ENCODE data around the gene MAPK12. TPM values are rescaled to one million over a fixed set of nuclear protein-coding genes. Genes with fewer than 3 reads are reported as not detected.

MAPK12 gene
- total RNA-seq, 2 experiments from 2014 or later: 4.8 to 5.3 TPM

- H3K9me3 Mint-ChIP-seq (ENCODE audit: insufficient read depth): no peaks in the 10 kb centered on the region
- DNase-seq: peak; percentile 85
- peaks cover 7% of the 10 kb centered on the region for H3K36me3 Mint-ChIP-seq (ENCODE audit: low read depth)
- CTCF ChIA-PET: interaction anchor here (2.3 to 2.6 kb wide), 2 partner anchors 18 to 71 kb away, joined by 7 to 12 read pairs; no protein-coding TSS in a partner anchor
- POLR2A ChIA-PET: no interaction called here
- H3K27ac Mint-ChIP-seq: no peak overlapping the region
- peak overlapping the region; percentile 64 for H3K4me3 Mint-ChIP-seq
- peaks cover 28% of the 10 kb centered on the region for H3K4me1 Mint-ChIP-seq (ENCODE audit: low read depth)
- peaks cover 8% of the 10 kb centered on the region for H3K27me3 Mint-ChIP-seq (ENCODE audit: low read depth)
- ATAC-seq: peak; percentile 69
These were observed 9.3 kb upstream of the MAPK12 start for GRCh38 chr22:50270666-50271394.

- Mint-ChIP-seq H3K4me1 (ENCODE audit: low read depth) (peaks cover 23% of the 10 kb centered on the region), H3K36me3 (ENCODE audit: low read depth) (peaks cover 3% of the 10 kb centered on the region), H3K27ac (peak within 1 kb of the TSS; percentile 39), H3K4me3 (peak within 1 kb of the TSS; percentile 69), H3K27me3 (ENCODE audit: low read depth) (peaks cover 8% of the 10 kb centered on the region), H3K9me3 (ENCODE audit: insufficient read depth) (no peaks in the 10 kb centered on the region)
- CTCF ChIA-PET: no interaction called here
- DNase-seq (peak; percentile 78), ATAC-seq (peak; percentile 57)
- POLR2A ChIA-PET: no interaction called here
These were observed 8.6 kb upstream of the MAPK12 start, which contains the start of gene MAPK11 for GRCh38 chr22:50269970-50270665. Gene MAPK11, minus strand, starts transcription at chr22:50270380. Its CDS starts 88 bp downstream, at chr22:50270292.

GRCh38 chr22:50269573-50269969 is 8.1 kb upstream of the MAPK12 start:
- peaks cover 23% of the 10 kb centered on the region for H3K4me1 Mint-ChIP-seq (ENCODE audit: low read depth)
- peak overlapping the region; percentile 39 for H3K27ac Mint-ChIP-seq
- no peaks in the 10 kb centered on the region for H3K36me3 Mint-ChIP-seq (ENCODE audit: low read depth)
- CTCF ChIA-PET: interaction anchor here (0.8 to 1.6 kb wide), 2 partner anchors 18 to 59 kb away, joined by 3 to 4 read pairs; partner anchors contain the start of gene HDAC10
- ATAC-seq: no peak
- H3K27me3 Mint-ChIP-seq (ENCODE audit: low read depth): peaks cover 8% of the 10 kb centered on the region
- POLR2A ChIA-PET: no interaction called here
- DNase-seq: no peak
- H3K4me3 Mint-ChIP-seq: peak overlapping the region; percentile 69
- no peaks in the 10 kb centered on the region for H3K9me3 Mint-ChIP-seq (ENCODE audit: insufficient read depth)

- ChIA-PET POLR2A (no interaction called here), CTCF (interaction anchor here (0.8 to 1.6 kb wide), 3 partner anchors 17 to 59 kb away, joined by 3 to 4 read pairs (median 3); partner anchors contain the start of genes DENND6B and HDAC10)
- no peak overlapping the region for H3K27ac Mint-ChIP-seq
- H3K4me1 Mint-ChIP-seq (ENCODE audit: low read depth): peaks cover 23% of the 10 kb centered on the region
- no peaks in the 10 kb centered on the region for H3K36me3 Mint-ChIP-seq (ENCODE audit: low read depth)
- ATAC-seq (no peak), DNase-seq (no peak)
- peaks cover 8% of the 10 kb centered on the region for H3K27me3 Mint-ChIP-seq (ENCODE audit: low read depth)
- no peaks in the 10 kb centered on the region for H3K9me3 Mint-ChIP-seq (ENCODE audit: insufficient read depth)
- peak overlapping the region; percentile 8 for H3K4me3 Mint-ChIP-seq
These were observed 7.2 kb upstream of the MAPK12 start for GRCh38 chr22:50268655-50269113.

GRCh38 chr22:50267591-50268390 is 6.3 kb upstream of the MAPK12 start:
- H3K27me3 Mint-ChIP-seq (ENCODE audit: low read depth): peaks cover 5% of the 10 kb centered on the region
- no peak overlapping the region for H3K4me3 Mint-ChIP-seq
- no peaks in the 10 kb centered on the region for H3K36me3 Mint-ChIP-seq (ENCODE audit: low read depth)
- no peak for ATAC-seq
- ChIA-PET CTCF (interaction anchor here (0.7 to 1.6 kb wide), 4 partner anchors 15 to 92 kb away, joined by 3 to 9 read pairs (median 4); partner anchors contain the start of gene HDAC10), POLR2A (interaction anchor here (0.9 kb wide), 1 partner anchor 16 kb away, joined by 7 read pairs; the partner anchor contains the start of gene HDAC10)
- H3K4me1 Mint-ChIP-seq (ENCODE audit: low read depth): peaks cover 23% of the 10 kb centered on the region
- no peak overlapping the region for H3K27ac Mint-ChIP-seq
- H3K9me3 Mint-ChIP-seq (ENCODE audit: insufficient read depth): no peaks in the 10 kb centered on the region
- DNase-seq: peak; percentile 57

GRCh38 chr22:50266994-50267393 is 5.5 kb upstream of the MAPK12 start:
- no peak for DNase-seq
- no peaks in the 10 kb centered on the region for H3K36me3 Mint-ChIP-seq (ENCODE audit: low read depth)
- no peaks in the 10 kb centered on the region for H3K9me3 Mint-ChIP-seq (ENCODE audit: insufficient read depth)
- ChIA-PET CTCF (interaction anchor here (1.3 to 1.6 kb wide), 2 partner anchors 14 to 16 kb away, joined by 4 to 9 read pairs; partner anchors contain the start of gene HDAC10), POLR2A (interaction anchor here (0.9 kb wide), 1 partner anchor 16 kb away, joined by 7 read pairs; the partner anchor contains the start of gene HDAC10)
- H3K4me3 Mint-ChIP-seq: no peak overlapping the region
- no peak overlapping the region for H3K27ac Mint-ChIP-seq
- peaks cover 6% of the 10 kb centered on the region for H3K27me3 Mint-ChIP-seq (ENCODE audit: low read depth)
- peaks cover 26% of the 10 kb centered on the region for H3K4me1 Mint-ChIP-seq (ENCODE audit: low read depth)
- no peak for ATAC-seq

- Mint-ChIP-seq H3K4me3 (no peak overlapping the region), H3K9me3 (ENCODE audit: insufficient read depth) (no peaks in the 10 kb centered on the region), H3K36me3 (ENCODE audit: low read depth) (no peaks in the 10 kb centered on the region), H3K4me1 (ENCODE audit: low read depth) (peaks cover 22% of the 10 kb centered on the region), H3K27ac (no peak overlapping the region), H3K27me3 (ENCODE audit: low read depth) (peaks cover 7% of the 10 kb centered on the region)
- ChIA-PET POLR2A (no interaction called here), CTCF (no interaction called here)
- no peak for DNase-seq
- no peak for ATAC-seq
These were observed 3.6 kb upstream of the MAPK12 start for GRCh38 chr22:50264946-50265669.

- ATAC-seq (no peak), DNase-seq (no peak)
- Mint-ChIP-seq H3K9me3 (ENCODE audit: insufficient read depth) (no peaks in the 10 kb centered on the region), H3K4me3 (no peak overlapping the region), H3K36me3 (ENCODE audit: low read depth) (no peaks in the 10 kb centered on the region), H3K27me3 (ENCODE audit: low read depth) (peaks cover 7% of the 10 kb centered on the region), H3K27ac (no peak overlapping the region), H3K4me1 (ENCODE audit: low read depth) (peaks cover 17% of the 10 kb centered on the region)
- CTCF ChIA-PET: no interaction called here
- POLR2A ChIA-PET: interaction anchor here (1.5 kb wide), 1 partner anchor 73 kb away, joined by 3 read pairs; no protein-coding TSS in a partner anchor
These were observed 2.7 kb upstream of the MAPK12 start for GRCh38 chr22:50264104-50264745.

GRCh38 chr22:50262973-50263617 is 1.6 kb upstream of the MAPK12 start:
- no peak for DNase-seq
- Mint-ChIP-seq H3K27ac (no peak overlapping the region), H3K4me1 (ENCODE audit: low read depth) (peaks cover 9% of the 10 kb centered on the region), H3K9me3 (ENCODE audit: insufficient read depth) (no peaks in the 10 kb centered on the region), H3K4me3 (no peak overlapping the region), H3K36me3 (ENCODE audit: low read depth) (no peaks in the 10 kb centered on the region), H3K27me3 (ENCODE audit: low read depth) (peaks cover 9% of the 10 kb centered on the region)
- ChIA-PET POLR2A (interaction anchor here (1.5 to 3.1 kb wide), 2 partner anchors 12 to 72 kb away, joined by 3 to 17 read pairs; partner anchors contain the start of gene HDAC10), CTCF (interaction anchor here (0.7 to 1.3 kb wide), 4 partner anchors 10 to 19 kb away, joined by 3 to 6 read pairs (median 4); partner anchors contain the start of genes HDAC10 and TUBGCP6)
- ATAC-seq: no peak

GRCh38 chr22:50262460-50262911 is 1.0 kb upstream of the MAPK12 start:
- H3K4me1 Mint-ChIP-seq (ENCODE audit: low read depth): peaks cover 8% of the 10 kb centered on the region
- ChIA-PET POLR2A (interaction anchor here (1.5 to 3.1 kb wide), 2 partner anchors 11 to 71 kb away, joined by 3 to 17 read pairs; partner anchors contain the start of gene HDAC10), CTCF (interaction anchor here (1.1 to 1.3 kb wide), 3 partner anchors 10 to 13 kb away, joined by 3 to 6 read pairs (median 5); partner anchors contain the start of gene HDAC10)
- no peaks in the 10 kb centered on the region for H3K36me3 Mint-ChIP-seq (ENCODE audit: low read depth)
- H3K27me3 Mint-ChIP-seq (ENCODE audit: low read depth): peaks cover 9% of the 10 kb centered on the region
- peak overlapping the region; percentile 55 for H3K4me3 Mint-ChIP-seq
- DNase-seq (no peak), ATAC-seq (no peak)
- no peaks in the 10 kb centered on the region for H3K9me3 Mint-ChIP-seq (ENCODE audit: insufficient read depth)
- H3K27ac Mint-ChIP-seq: peak overlapping the region; percentile 39
